GM21423 (cell line): ENCODE results near the gene EHBP1.

Source experiments
- ATAC-seq: cut with Tn5 transposase; IDR thresholded peaks from one replicate; pipeline ENCODE4 v1.9.1; 2021; ENCODE audit warnings: mild to moderate bottlenecking, moderate library complexity; ENCODE audit not compliant: unreplicated experiment

EHBP1 gene

DNA sequence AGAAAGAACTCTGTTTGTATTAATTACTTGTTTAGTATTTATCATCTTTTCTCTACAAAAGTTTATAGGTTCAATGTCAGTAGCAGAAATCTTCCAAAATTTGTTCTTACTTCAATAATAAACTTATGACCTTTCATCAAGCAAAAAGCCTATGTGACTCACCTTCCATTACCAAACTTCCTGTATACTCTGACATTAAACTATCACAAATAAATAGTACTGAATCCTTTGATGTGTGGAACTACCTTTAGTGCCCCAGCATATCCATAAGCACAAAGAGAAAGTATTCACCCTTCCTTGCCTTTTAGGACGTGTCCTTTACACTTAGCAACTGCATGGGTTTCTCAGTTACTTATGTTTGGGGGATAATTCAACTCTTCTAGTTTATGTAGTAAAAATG, 166.0 kb downstream of the EHBP1 start:
- no peak for ATAC-seq

DNA sequence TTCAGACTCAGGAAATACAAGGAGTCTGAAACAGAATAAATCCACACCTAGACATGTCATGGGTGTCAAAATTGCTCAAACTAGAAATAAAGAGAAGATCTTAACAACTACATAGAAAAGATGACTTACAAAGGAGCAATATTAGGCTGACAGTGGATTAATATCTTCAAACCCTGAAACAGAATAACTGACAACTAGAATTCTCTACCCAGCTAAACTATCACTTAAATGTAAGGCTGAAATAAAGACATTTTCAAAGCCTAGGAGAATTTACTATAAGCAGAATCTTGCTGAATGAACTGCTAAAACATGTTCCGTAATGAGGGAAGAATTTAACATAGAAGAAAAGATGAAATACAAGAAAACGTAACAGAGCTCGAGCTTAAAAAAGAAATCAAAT, 168.1 kb downstream of the EHBP1 start:
- ATAC-seq, result no peak

DNA sequence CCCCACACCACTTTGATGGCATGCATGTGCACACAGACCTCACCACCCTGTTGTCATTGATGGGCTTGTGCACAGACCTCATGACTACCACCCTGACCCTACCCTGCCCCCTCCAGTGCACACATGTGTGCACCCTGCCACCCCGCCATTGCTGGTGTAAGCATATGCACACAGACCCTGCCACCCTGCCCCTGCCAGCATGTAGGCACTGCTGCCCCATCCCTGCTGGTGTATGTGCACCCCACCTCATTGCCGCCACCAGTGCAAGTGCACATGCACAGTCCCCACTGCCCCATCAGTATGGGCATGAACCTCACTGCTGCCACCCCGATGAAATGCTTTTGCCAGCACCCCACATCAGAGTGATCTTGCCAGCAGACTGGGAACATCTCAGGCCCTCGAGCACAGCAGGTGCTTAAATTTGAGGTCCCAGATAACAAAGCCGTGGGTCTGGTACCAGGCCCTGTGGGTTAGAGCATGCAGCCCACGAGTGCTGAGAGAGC, 169.4 kb downstream of the EHBP1 start:
- ATAC-seq, result no peak

DNA sequence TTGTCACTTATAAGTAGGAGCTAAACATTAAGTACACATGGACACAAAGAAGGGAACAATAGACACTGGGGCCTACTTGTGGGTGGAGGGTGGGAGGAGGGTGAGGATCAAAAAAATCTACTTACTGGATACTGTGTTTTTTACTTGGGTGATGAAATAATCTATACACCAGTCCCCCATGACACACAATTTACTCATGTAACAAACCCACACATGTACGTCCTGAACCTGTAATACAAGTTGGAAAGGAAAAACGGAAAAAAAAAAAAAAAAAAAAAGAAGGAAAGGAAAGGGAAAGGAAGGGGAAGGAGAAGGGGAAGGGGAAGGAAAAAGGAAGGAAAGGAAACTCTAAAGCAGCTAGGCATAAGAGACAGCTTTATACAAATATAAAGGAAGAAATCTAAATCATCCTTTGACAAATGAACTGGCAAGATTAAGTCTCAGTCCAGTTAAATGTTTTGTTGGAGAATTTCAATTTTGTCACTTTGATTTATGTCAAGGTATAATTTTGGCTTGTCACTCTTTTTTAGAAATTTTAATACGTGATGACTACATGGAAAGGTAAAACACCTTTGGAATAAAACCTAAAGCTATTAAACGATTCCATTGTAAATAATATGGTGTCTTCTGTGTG, 175.8 kb downstream of the EHBP1 start:
- ATAC-seq, result no peak

DNA sequence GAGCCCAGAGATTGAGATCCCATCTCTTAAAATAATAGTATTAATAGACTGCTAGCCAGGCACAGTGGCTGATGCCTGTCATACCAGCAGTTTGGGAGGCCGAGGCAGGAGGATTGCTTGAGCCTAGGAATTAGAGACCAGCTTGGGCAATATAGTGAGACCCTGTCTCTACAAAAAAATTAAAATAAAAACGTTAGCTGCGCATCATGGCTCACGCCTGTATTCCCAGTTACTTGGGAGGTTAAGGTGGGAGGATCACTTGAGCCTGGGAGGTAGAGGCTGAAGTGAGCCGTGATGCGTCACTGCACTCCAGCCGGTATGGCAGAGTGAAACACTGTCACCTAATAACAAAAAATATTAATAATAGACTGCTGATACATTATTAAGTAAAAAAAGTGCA, 178.1 kb downstream of the EHBP1 start:
- ATAC-seq, result no peak

DNA sequence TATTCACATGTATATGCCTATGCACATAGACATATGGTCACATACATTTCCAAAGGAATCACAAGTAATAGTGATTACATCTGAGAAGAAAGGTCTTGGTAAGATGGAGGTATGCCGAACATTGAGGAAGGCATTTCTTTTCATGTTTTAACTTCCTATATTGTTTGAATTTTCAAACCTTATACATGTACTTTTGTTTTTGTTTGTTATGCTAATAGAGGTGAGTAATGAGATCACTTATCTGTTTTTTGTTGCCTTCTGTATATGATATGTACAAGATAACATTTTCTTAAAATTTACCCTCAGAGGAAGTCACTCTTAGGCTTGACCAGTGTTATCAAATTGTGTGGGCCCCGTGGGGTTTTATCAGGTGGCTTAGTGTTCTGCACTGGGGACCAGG, 178.6 kb downstream of the EHBP1 start:
- ATAC-seq, result no peak

DNA sequence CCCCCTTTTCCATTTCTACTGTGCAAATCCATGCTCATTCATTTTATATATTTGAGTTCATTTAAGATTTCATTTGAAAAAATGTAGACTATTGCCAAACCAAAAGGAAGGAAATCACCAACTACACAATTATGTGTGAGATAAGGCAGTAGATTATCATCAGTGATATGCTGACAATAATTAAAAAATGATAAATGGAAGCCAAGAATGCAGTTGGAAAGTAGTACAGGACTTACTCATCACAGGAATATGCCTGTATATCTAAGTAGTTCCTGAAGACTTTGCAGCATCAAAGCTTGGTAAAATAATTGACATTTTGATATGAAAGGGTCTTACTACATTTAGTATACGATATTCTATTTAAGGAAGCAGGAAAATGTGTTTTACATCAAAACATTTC, 179.0 kb downstream of the EHBP1 start:
- no peak for ATAC-seq

DNA sequence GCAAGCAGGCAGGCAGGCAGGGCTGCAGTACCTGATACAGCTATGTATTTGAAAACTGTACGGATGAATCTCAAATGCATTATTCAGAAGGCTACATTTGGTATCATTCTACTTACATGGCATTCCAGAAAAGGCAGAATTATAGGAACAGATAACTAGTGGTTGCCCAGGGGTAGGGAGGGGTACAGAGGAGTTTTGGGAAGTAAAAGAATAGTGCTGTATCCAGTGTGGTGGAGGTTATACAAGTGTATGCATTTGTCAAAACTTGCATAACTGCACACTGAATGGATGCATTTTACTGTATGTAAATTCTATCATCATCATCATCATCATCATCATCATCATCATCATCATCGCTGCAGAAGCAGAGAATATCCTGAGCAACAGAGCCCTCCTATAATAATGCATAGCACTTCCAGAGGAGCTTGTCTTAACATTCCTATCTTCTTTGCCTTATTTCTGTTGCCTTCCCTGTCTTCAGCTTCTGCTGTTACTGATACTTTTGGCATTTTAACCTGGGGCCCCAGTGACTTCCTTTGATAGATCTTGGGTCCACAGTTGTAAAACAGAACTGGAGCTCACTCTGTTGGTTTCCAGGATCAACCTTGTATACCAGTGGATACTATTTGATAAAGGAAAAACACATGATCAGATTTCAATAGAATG, 189.6 kb downstream of the EHBP1 start:
- ATAC-seq, result no peak

DNA sequence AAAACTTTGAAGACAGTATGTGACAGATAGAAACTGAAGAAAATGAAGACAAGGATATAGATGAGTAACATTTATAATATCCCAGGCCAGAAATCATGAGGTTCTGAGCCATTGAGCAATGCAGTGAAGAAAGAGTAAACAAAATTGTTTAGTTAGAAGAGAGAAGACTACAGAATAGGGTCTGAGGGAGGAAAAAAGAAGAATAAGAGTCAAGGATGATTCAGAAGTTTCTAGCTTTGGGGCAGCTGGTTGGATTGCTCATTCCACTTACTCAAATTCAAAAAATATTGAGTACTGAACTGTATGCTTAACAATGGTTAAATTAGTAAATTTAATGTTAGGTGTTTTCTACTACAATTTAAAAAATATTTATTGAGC, 190.1 kb downstream of the EHBP1 start:
- ATAC-seq, result no peak

DNA sequence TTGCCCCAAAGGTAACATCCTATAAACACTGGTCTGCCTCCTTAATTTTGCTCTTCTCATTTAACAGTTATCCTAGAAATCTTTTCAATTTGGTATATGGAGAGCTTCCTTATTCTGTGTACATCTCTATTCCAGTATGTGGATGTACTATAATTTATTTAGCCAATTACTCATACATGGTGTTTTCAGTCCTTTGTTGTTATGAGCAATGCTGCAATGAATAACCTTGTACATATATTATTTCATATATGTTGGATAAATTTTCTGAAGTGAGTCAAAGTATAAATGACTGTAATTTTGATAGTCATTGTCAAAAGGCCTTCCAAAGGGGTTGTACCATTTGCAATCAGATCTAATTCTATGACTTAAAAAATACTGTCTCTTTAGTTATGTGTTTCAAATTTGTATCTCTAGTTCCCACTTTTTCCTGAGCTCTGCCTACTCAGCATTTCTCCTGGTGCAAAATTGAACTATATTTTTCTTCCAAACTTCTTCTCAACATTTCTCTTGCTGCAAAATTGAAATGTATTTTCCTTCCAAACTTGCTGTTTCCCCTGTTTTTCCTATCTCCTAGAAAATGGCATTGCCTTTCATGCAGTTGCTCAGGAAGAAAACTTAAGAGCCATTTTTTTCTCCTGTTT, 191.8 kb downstream of the EHBP1 start:
- ATAC-seq, result no peak

DNA sequence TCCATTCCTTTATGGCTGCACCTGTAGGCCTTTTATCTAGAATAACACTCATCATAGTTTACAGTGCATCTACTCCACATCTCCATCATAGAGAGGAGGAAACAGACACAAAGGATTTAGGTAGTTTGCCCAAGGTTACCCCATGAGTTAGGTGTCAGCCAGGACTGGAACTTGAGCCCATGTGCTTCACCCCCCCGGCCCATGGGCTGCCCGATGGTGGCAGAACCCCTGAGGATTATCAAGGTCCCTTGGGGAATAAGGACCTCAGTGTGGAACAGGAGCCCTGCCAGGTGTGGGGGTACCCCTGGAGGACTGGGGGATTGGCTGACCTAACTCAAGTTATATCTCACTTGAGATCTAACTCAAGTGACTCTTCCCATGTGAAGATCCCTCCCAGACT, 198.8 kb downstream of the EHBP1 start:
- ATAC-seq, result no peak

DNA sequence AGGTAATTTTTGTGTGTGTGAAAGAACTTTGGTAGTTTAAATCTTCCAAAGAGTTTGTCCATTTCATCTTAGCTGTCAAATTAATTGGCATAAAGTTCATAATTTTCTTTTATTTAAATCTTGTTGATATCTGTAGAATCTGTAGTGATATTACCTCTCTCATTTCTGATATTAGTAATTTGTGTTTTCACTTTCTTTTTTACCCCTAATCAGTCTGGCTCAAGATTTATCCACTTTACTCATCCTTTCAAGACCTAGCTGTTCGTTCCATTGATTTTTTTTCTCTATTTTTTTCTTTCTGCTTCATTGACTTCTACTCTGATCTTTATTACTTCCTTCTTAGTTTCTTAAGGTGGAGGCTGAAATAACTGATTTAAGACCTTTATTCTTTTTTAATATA, 202.6 kb downstream of the EHBP1 start:
- no peak for ATAC-seq

DNA sequence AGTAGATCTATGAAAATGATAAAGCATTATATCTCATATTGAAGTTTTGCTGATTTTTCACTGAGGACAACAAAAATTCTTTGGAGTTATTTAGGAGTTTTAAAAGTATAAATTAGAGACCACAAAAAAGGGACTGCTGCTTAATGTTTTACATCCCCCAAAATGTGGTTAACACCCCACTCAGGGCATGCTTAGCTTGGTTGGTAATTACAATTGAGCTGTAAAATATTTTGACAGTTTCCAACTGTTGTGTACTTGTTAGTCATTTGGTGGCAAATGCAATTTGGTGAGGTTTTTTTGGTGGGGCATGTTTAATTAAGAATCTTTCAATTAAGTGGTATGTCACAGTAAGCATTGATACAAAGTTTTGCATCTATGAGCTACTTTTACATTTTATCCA, 207.8 kb downstream of the EHBP1 start:
- ATAC-seq, result no peak

DNA sequence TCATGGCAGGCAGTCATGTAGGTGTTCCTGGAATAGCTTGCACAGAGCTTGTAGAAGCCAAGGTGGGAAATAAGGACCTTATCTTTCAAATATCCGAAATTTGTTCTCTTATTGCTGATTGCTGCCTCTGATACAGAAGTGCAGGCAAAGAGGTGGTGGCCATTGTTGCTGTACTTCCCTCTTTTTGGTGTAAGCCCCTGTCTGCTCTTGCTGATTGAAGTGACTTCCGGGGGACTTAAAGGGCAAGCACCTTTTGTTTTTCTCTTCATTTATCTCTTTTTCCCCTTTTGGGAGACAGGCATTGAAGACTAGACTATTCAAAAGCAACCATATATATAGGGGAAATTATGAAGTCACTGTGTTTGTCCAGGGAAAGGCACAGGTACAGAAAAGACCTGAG, 213.5 kb downstream of the EHBP1 start:
- no peak for ATAC-seq

DNA sequence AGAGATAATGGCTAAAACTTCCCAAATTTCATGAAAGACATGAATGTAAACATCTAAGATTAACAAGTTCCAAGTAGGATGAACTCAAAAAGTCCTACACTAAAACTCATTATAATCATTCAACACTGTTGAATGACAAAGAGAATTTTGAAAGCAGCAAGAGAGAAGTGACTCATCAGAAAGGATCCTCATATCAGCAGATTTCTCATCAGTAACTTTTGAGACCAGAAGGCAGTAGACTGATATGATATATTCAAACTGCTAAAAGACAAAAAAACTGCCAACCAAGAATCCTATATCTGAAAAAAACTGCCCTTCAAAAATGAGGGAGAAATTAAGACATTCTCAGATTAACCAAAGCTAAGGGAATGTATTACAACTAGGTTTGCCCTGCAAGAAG, 214.6 kb downstream of the EHBP1 start:
- ATAC-seq, result no peak

DNA sequence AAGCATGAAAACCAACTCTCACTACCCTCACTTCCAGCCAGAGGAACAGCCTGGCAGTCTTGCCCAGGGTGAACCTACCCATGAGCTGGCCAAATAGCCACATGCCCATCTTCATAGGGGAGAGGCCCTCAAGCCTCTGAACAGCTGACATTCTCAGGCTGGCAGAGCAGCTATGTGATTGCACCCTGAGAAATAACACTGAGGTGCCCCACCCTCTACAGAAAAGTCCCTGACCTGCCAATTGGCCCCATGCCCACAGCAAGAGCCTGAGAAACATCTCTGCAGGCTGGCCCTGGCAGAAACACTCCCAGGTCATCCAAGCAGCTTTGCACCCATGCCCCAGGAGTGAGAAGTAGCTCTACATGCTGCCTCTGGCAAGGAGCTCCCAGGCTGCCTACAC, 217.7 kb downstream of the EHBP1 start:
- no peak for ATAC-seq

DNA sequence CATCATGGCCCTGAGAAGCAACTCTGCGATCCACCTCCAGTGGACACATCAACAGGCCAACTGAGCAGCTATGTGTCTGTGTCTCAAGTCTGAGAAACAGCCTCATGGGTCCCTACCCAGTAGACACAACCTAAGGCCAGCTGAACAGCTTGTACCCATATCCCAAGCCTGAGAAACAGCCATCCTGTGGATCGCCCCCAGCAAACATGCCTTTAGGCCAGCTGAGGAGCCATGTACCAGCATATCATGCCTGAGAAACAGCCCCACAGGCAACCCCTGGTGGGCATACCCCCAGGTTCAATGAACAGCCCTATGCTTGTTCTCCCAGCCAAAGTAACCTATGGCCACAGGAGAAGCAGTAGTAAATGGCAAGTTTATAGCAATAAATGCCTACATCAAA, 218.4 kb downstream of the EHBP1 start:
- no peak for ATAC-seq

DNA sequence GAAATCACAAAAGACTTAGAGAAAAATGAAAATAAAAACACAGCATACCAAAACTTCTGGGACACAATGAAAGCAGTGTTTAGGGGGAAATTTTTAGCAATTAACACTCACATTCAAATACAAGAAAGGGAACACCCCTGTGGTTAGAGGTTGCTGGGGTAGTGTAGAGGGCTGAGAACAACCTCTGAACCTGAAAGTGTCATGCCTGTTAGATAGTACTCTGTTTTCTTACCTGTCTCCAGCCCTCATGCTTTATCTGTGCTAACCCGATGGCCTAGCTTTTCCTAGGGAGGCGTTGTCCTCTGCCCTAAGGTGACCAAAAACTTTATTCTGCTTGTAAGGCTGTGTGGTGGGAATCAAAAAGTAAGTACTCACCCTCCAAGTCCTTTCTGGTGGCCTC, 222.5 kb downstream of the EHBP1 start:
- ATAC-seq, result no peak

DNA sequence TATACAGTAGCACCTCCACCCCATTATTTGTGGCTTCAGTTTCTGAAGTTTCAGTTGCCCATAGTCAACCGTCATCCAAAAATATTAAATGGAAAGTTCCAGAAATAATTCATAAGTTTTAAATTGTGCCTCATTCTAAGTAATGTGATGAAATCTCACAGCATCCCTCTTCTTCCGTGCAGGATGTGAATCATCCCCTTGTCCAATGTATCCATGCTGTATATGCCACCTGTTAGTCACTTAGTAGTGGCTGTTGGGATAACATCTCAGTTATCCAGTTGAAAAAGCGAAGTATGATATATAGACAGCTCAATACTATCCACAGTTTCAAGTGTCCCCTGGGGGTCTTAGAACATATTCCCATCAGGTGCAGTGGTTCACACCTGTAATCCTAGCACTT, 226.0 kb downstream of the EHBP1 start:
- no peak for ATAC-seq

DNA sequence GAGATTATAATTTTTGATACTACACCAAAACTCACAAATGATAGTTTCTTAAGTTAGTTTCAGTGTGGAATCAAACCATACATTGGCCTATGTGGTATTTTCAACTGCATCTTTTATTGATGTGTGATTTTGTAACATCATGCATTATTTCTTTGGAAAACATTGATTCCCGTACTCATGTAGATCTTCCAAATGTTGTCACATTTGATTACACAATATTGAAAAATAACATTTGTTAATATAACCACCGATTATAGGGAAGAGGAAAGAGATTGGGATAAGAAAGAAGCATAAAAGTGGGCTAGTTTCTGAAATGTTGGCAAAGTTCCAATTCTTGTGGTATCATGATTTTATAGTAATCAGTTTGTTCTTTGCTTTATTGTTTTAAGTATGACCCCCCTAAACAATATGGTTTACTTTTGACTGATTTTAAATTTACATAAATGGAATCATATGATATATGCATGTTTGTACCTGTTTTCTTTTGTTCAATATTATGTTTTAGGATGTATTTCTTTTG, 227.9 kb downstream of the EHBP1 start:
- no peak for ATAC-seq

DNA sequence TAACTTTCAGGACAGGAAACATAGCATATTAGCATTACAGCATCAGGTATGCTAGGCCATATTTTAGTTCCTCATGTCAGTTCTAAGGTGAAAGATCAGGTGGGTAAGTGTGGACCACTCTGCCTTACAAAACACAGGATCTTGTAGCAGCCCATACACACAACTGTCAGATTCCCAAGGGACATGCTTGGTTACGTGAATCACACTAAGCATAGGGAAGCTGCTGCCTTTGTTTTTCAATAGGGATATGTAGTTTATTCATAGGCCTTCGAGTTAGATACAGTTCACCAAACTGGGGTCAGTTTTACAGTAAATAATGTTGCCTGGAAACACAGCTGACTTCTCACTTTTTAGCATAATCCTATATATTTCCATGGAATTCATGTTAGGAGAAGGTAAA, 229.0 kb downstream of the EHBP1 start:
- ATAC-seq, result no peak

DNA sequence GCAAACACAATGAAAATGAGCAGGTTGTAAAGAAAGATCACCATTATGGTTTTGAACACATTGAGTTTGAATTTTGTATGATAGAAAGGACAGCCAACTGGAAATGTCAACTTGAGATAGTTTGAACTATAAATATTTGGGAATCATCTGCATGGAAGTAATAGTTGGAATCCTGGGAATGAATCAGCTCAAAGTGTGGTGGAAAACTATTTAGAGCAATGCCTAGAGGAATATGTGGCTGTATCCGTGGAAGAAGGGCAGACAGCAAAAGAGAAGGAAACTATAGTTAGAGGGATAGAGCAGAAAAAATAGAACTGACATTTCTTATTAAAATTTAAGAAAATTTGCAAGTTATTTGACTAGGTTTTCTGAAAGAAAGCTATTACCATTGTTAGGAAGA, 232.6 kb downstream of the EHBP1 start:
- ATAC-seq, result no peak
